ENCODE data around the gene ZNF774.

ZNF774 gene

DNA sequence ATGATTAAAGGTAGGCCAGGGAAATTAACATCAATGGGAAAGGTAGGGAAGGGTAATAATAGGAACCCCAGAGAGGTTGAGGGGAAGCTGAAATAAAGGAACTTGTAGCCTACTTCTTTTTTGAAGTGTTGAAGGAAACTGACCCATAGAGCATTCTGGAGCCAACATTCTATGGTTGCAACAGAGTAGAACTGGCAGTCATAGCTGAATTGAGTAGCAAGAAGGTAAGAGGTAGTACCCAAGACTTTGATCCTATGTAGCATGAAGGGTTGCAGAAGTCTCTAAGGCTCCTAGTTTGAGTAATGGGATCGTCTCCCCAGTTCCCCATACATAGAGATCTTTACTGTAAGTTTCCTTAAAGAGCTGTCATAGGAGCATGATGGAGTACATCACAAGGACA lies 7.4 kb upstream of the ZNF774 start:
- H3K27ac ChIP-seq (ENCODE audit: extremely low read depth, low read depth, low read length), result no peak overlapping the region
- no peaks in the 10 kb centered on the region for H3K36me3 ChIP-seq (ENCODE audit: control insufficient read depth in 2 of 2, insufficient read depth in 1 of 2, low read length in 2 of 2)
- ChIA-PET POLR2A (no interaction called here), CTCF (interaction anchor here (1.0 to 2.7 kb wide), 3 partner anchors 14 to 138 kb away, joined by 3 to 12 read pairs (median 3); no protein-coding TSS in a partner anchor)
- no peak for TF ChIP-seq MEIS1 (CRISPR knock-in tag; IDR thresholded peaks at IDR 0.05; ENCODE audit: borderline replicate concordance)
- no peak for TF ChIP-seq ZBTB26 (tag by site-specific recombination; optimal IDR thresholded peaks at IDR 0.05)
- TF ChIP-seq ZNF48 (tag by site-specific recombination; IDR thresholded peaks at IDR 0.05), result no peak
- TF ChIP-seq ZNF404 (tag by site-specific recombination; IDR thresholded peaks at IDR 0.05), result no peak
- TF ChIP-seq ZNF423 (tag by site-specific recombination; IDR thresholded peaks at IDR 0.05), result no peak
- no peak for TF ChIP-seq ZNF560 (tag by site-specific recombination; IDR thresholded peaks at IDR 0.05; ENCODE audit: borderline replicate concordance)
- no peak for TF ChIP-seq SALL2 (tag by site-specific recombination; IDR thresholded peaks at IDR 0.05; ENCODE audit: borderline replicate concordance)
- no peak for TF ChIP-seq ZNF548 (tag by site-specific recombination; IDR thresholded peaks at IDR 0.05)
- TF ChIP-seq HOXD13 (CRISPR knock-in tag; IDR thresholded peaks at IDR 0.05; ENCODE audit: borderline replicate concordance), result no peak
- TF ChIP-seq RBAK (tag by site-specific recombination; IDR thresholded peaks at IDR 0.05), result no peak
- no peak for TF ChIP-seq ZNF146 (tag by site-specific recombination; IDR thresholded peaks at IDR 0.05)
- no peaks in the 10 kb centered on the region for H3K9me3 ChIP-seq (ENCODE audit: control insufficient read depth, insufficient read depth, low read depth, low read length)
- H3K4me3 ChIP-seq (ENCODE audit: low read depth, low read length), result no peak overlapping the region
- peaks cover 4% of the 10 kb centered on the region; the same call in 1 of the 2 replicates for H3K4me1 ChIP-seq (ENCODE audit: control insufficient read depth, insufficient read depth, low read length)

GRCh38 chr15:90345857-90346256 lies 6.2 kb upstream of the ZNF774 start:
- Histone ChIP-seq H3K36me3 (ENCODE audit: control insufficient read depth in 2 of 2, insufficient read depth in 1 of 2, low read length in 2 of 2) (no peaks in the 10 kb centered on the region), H3K4me1 (ENCODE audit: control insufficient read depth, insufficient read depth, low read length) (peaks cover 4% of the 10 kb centered on the region; the same call in 1 of the 2 replicates), H3K4me3 (ENCODE audit: low read depth, low read length) (no peak overlapping the region), H3K9me3 (ENCODE audit: control insufficient read depth, insufficient read depth, low read depth, low read length) (no peaks in the 10 kb centered on the region), H3K27ac (ENCODE audit: extremely low read depth, low read depth, low read length) (no peak overlapping the region)
- ChIA-PET CTCF (interaction anchor here (0.6 to 1.2 kb wide), 4 partner anchors 20 to 822 kb away, joined by 3 to 4 read pairs (median 3); no protein-coding TSS in a partner anchor), POLR2A (no interaction called here)
- TF ChIP-seq ZNF623 (tag by site-specific recombination; IDR thresholded peaks at IDR 0.05) (no peak), MYNN (tag by site-specific recombination; IDR thresholded peaks at IDR 0.05; ENCODE audit: borderline replicate concordance) (no peak), ZSCAN4 (tag by site-specific recombination; IDR thresholded peaks at IDR 0.05) (no peak), ZNF335 (tag by site-specific recombination; conservative IDR thresholded peaks at IDR 0.05) (no peak), ZNF473 (tag by site-specific recombination; IDR thresholded peaks at IDR 0.05) (no peak), ZNF658 (tag by site-specific recombination; IDR thresholded peaks at IDR 0.05) (no peak), ZNF664 (tag by site-specific recombination; IDR thresholded peaks at IDR 0.05) (no peak), ZXDB (tag by site-specific recombination; IDR thresholded peaks at IDR 0.05) (no peak)
- TF ChIP-seq, protein P1, sequence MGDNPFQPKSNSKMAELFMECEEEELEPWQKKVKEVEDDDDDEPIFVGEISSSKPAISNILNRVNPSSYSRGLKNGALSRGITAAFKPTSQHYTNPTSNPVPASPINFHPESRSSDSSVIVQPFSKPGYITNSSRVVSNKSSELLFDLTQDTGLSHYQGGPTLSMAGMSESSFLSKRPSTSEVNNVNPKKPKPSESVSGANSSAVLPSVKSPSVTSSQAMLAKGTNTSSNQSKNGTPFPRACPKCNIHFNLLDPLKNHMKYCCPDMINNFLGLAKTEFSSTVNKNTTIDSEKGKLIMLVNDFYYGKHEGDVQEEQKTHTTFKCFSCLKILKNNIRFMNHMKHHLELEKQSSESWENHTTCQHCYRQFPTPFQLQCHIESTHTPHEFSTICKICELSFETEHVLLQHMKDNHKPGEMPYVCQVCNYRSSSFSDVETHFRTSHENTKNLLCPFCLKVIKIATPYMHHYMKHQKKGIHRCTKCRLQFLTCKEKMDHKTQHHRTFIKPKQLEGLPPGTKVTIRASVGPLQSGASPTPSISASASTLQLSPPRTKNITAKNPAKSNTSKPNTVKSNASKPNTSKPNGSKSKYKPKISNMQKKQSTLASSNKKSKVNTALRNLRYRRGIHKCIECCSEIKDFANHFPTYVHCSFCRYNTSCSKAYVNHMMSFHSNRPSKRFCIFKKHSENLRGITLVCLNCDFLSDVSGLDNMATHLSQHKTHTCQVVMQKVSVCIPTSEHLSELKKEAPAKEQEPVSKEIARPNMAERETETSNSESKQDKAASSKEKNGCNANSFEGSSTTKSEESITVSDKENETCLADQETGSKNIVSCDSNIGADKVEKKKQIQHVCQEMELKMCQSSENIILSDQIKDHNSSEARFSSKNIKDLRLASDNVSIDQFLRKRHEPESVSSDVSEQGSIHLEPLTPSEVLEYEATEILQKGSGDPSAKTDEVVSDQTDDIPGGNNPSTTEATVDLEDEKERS (tag by site-specific recombination; IDR thresholded peaks at IDR 0.05), result no peak
- TF ChIP-seq, protein P2, sequence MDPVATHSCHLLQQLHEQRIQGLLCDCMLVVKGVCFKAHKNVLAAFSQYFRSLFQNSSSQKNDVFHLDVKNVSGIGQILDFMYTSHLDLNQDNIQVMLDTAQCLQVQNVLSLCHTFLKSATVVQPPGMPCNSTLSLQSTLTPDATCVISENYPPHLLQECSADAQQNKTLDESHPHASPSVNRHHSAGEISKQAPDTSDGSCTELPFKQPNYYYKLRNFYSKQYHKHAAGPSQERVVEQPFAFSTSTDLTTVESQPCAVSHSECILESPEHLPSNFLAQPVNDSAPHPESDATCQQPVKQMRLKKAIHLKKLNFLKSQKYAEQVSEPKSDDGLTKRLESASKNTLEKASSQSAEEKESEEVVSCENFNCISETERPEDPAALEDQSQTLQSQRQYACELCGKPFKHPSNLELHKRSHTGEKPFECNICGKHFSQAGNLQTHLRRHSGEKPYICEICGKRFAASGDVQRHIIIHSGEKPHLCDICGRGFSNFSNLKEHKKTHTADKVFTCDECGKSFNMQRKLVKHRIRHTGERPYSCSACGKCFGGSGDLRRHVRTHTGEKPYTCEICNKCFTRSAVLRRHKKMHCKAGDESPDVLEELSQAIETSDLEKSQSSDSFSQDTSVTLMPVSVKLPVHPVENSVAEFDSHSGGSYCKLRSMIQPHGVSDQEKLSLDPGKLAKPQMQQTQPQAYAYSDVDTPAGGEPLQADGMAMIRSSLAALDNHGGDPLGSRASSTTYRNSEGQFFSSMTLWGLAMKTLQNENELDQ (tag by site-specific recombination; IDR thresholded peaks at IDR 0.05; ENCODE audit: low read depth), result no peak
- TF ChIP-seq, protein P3, sequence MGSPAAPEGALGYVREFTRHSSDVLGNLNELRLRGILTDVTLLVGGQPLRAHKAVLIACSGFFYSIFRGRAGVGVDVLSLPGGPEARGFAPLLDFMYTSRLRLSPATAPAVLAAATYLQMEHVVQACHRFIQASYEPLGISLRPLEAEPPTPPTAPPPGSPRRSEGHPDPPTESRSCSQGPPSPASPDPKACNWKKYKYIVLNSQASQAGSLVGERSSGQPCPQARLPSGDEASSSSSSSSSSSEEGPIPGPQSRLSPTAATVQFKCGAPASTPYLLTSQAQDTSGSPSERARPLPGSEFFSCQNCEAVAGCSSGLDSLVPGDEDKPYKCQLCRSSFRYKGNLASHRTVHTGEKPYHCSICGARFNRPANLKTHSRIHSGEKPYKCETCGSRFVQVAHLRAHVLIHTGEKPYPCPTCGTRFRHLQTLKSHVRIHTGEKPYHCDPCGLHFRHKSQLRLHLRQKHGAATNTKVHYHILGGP (tag by site-specific recombination; IDR thresholded peaks at IDR 0.05), result no peak
- TF ChIP-seq, protein P4, sequence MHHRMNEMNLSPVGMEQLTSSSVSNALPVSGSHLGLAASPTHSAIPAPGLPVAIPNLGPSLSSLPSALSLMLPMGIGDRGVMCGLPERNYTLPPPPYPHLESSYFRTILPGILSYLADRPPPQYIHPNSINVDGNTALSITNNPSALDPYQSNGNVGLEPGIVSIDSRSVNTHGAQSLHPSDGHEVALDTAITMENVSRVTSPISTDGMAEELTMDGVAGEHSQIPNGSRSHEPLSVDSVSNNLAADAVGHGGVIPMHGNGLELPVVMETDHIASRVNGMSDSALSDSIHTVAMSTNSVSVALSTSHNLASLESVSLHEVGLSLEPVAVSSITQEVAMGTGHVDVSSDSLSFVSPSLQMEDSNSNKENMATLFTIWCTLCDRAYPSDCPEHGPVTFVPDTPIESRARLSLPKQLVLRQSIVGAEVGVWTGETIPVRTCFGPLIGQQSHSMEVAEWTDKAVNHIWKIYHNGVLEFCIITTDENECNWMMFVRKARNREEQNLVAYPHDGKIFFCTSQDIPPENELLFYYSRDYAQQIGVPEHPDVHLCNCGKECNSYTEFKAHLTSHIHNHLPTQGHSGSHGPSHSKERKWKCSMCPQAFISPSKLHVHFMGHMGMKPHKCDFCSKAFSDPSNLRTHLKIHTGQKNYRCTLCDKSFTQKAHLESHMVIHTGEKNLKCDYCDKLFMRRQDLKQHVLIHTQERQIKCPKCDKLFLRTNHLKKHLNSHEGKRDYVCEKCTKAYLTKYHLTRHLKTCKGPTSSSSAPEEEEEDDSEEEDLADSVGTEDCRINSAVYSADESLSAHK (tag by site-specific recombination; IDR thresholded peaks at IDR 0.05), result no peak
